HEK293 (cell line): ENCODE data around the gene PBX3.

ENCODE experiments used
- CTCF ChIA-PET: fragments of 350-600 bp; formaldehyde crosslinking; extraction: SDS; loops from one replicate; lab custom pipeline; 2021; ENCODE audit warnings: antibody characterized with exemption; lab: Yijun Ruan, JAX
- POLR2A ChIA-PET: fragments of 300-600 bp; formaldehyde crosslinking; extraction: SDS; loops from one replicate; lab custom pipeline; 2020; ENCODE audit warnings: antibody characterized with exemption, inconsistent platforms; lab: Yijun Ruan, JAX
- H3K27ac ChIP-seq: fragments of 200-500 bp; sonication (Bioruptor generic); 2 replicates; pipeline ENCODE4 v1.5.1; 2014; ENCODE audit warnings: low read depth, low read length, control low read depth, inconsistent platforms; ENCODE audit errors: extremely low read depth
- H3K36me3 ChIP-seq, 2 experiments: fragments of 200-500 bp in 1 of 2; sonication (Bioruptor generic) in 1 of 2; 1 replicate in 1 of 2; 2 replicates in 1 of 2; pipeline ENCODE4 v1.5.1; 2014 to 2017; ENCODE audit warnings: inconsistent platforms in 2 of 2, low read length in 2 of 2; ENCODE audit not compliant: control insufficient read depth in 2 of 2, insufficient read depth in 1 of 2
- H3K4me1 ChIP-seq: fragments of 200-500 bp; sonication (Bioruptor generic); 2 replicates; pipeline ENCODE4 v1.5.1; 2014; ENCODE audit warnings: mild to moderate bottlenecking, low read length, inconsistent platforms; ENCODE audit not compliant: control insufficient read depth, insufficient read depth
- H3K4me3 ChIP-seq: 2 replicates; pipeline ENCODE4 v1.5.1; 2011; ENCODE audit warnings: low read depth, mild to moderate bottlenecking, control low read depth, low read length, moderate library complexity
- H3K9me3 ChIP-seq: fragments of 200-500 bp; sonication (Bioruptor generic); 2 replicates; pipeline ENCODE4 v1.5.1; 2014; ENCODE audit warnings: low read depth, low read length, inconsistent platforms; ENCODE audit not compliant: control insufficient read depth, insufficient read depth
- BCL11A ChIP-seq: fragments of 450-650 bp; formaldehyde crosslinking; IDR thresholded peaks from 2 replicates; pipeline ENCODE4 v1.5.1; 2016; ENCODE audit warnings: low read depth, missing biosample characterization, missing genetic modification characterization
- GLIS1 ChIP-seq: fragments of 450-650 bp; formaldehyde crosslinking; IDR thresholded peaks from 2 replicates; pipeline ENCODE4 v1.5.1; 2016; ENCODE audit warnings: missing biosample characterization, missing genetic modification characterization
- IKZF3 ChIP-seq: fragments of 450-650 bp; IDR thresholded peaks from 2 replicates; pipeline ENCODE4 v1.5.0; 2018; ENCODE audit warnings: missing biosample characterization, mild to moderate bottlenecking, missing genetic modification characterization, moderate library complexity
- KLF1 ChIP-seq: fragments of 450-650 bp; formaldehyde crosslinking; IDR thresholded peaks from 2 replicates; pipeline ENCODE4 v1.5.1; 2016; ENCODE audit warnings: missing biosample characterization, missing genetic modification characterization
- KLF9 ChIP-seq: fragments of 450-650 bp; formaldehyde crosslinking; IDR thresholded peaks from 2 replicates; pipeline ENCODE4 v1.5.1; 2016; ENCODE audit warnings: missing biosample characterization, missing genetic modification characterization, low read depth
- OVOL3 ChIP-seq: fragments of 450-650 bp; formaldehyde crosslinking; IDR thresholded peaks from 2 replicates; pipeline ENCODE4 v1.5.1; 2016; ENCODE audit warnings: missing biosample characterization, missing genetic modification characterization
- PATZ1 ChIP-seq: fragments of 450-650 bp; formaldehyde crosslinking; IDR thresholded peaks from 2 replicates; pipeline ENCODE4 v1.5.1; 2016; ENCODE audit warnings: missing biosample characterization, missing genetic modification characterization
- PRDM1 ChIP-seq: fragments of 450-650 bp; formaldehyde crosslinking; IDR thresholded peaks from 2 replicates; pipeline ENCODE4; 2016; ENCODE audit warnings: missing biosample characterization, missing genetic modification characterization
- PRDM10 ChIP-seq: fragments of 450-650 bp; formaldehyde crosslinking; IDR thresholded peaks from 2 replicates; pipeline ENCODE4 v1.5.1; 2016; ENCODE audit warnings: missing biosample characterization, missing genetic modification characterization
- PRDM6 ChIP-seq: fragments of 450-650 bp; formaldehyde crosslinking; IDR thresholded peaks from 2 replicates; pipeline ENCODE4 v1.5.1; 2017; ENCODE audit warnings: missing biosample characterization, missing genetic modification characterization
- SCRT2 ChIP-seq: fragments of 450-650 bp; formaldehyde crosslinking; IDR thresholded peaks from 2 replicates; pipeline ENCODE4 v1.5.1; 2016; ENCODE audit warnings: missing biosample characterization, missing genetic modification characterization
- TRIM28 ChIP-seq: IDR thresholded peaks from 2 replicates; pipeline ENCODE4 v1.6.1; 2011; ENCODE audit warnings: low read length, control low read depth, borderline replicate concordance
- ZNF2 ChIP-seq: fragments of 450-650 bp; formaldehyde crosslinking; IDR thresholded peaks from 2 replicates; pipeline ENCODE4 v1.5.1; 2016; ENCODE audit warnings: missing biosample characterization, missing genetic modification characterization
- ZNF223 ChIP-seq: fragments of 450-650 bp; formaldehyde crosslinking; IDR thresholded peaks from 2 replicates; pipeline ENCODE4 v1.5.1; 2016; ENCODE audit warnings: missing biosample characterization, missing genetic modification characterization
- ZNF24 ChIP-seq: fragments of 450-650 bp; formaldehyde crosslinking; IDR thresholded peaks from 2 replicates; pipeline ENCODE4 v1.5.1; 2016; ENCODE audit warnings: missing biosample characterization, missing genetic modification characterization
- ZNF426 ChIP-seq: fragments of 450-650 bp; formaldehyde crosslinking; IDR thresholded peaks from 2 replicates; pipeline ENCODE4 v1.5.1; 2017; ENCODE audit warnings: missing biosample characterization, missing genetic modification characterization, mild to moderate bottlenecking, inconsistent platforms, moderate library complexity
- ZNF580 ChIP-seq: fragments of 450-650 bp; formaldehyde crosslinking; IDR thresholded peaks from 2 replicates; pipeline ENCODE4 v1.5.1; 2016; ENCODE audit warnings: missing biosample characterization, missing genetic modification characterization
- ZNF596 ChIP-seq: fragments of 450-650 bp; IDR thresholded peaks from 2 replicates; pipeline ENCODE4 v1.5.0; 2018; ENCODE audit warnings: missing biosample characterization, mild to moderate bottlenecking, missing genetic modification characterization, moderate library complexity
- ZNF76 ChIP-seq: fragments of 450-650 bp; formaldehyde crosslinking; IDR thresholded peaks from 2 replicates; pipeline ENCODE4; 2016; ENCODE audit warnings: low read depth, missing biosample characterization, missing genetic modification characterization, borderline replicate concordance
- ZNF791 ChIP-seq: fragments of 450-650 bp; formaldehyde crosslinking; IDR thresholded peaks from 2 replicates; pipeline ENCODE4 v1.5.1; 2016; ENCODE audit warnings: missing biosample characterization, missing genetic modification characterization
- TF ChIP-seq, protein P1 (sequence below): fragments of 450-650 bp; formaldehyde crosslinking; IDR thresholded peaks from 2 replicates; pipeline ENCODE4 v1.5.0; 2017; ENCODE audit warnings: missing biosample characterization, missing genetic modification characterization, borderline replicate concordance

PBX3 gene

GRCh38 chr9:125842242-125842641 lies 95.1 kb downstream of the PBX3 start (continued):
- TF ChIP-seq PRDM6 (tag by site-specific recombination) = peak; percentile 93

GRCh38 chr9:125843646-125844045 lies 96.5 kb downstream of the PBX3 start:
- no peaks in the 10 kb centered on the region for H3K9me3 ChIP-seq
- CTCF ChIA-PET = no interaction called here
- H3K27ac ChIP-seq = no peak overlapping the region
- H3K4me1 ChIP-seq = peaks cover 15% of the 10 kb centered on the region; the same call in 1 of the 2 replicates
- no peaks in the 10 kb centered on the region for H3K36me3 ChIP-seq
- POLR2A ChIA-PET = interaction anchor here (0.6 to 0.7 kb wide), 2 partner anchors 95 to 168 kb away, joined by 3 read pairs; no protein-coding TSS in a partner anchor
- no peak overlapping the region for H3K4me3 ChIP-seq
- TF ChIP-seq PRDM10 (tag by site-specific recombination) = peak; percentile 47
- no peak for TF ChIP-seq SCRT2 (tag by site-specific recombination)
- peak; percentile 64; the same call in 1 of the 2 replicates for TF ChIP-seq BCL11A
- TF ChIP-seq, protein P1, sequence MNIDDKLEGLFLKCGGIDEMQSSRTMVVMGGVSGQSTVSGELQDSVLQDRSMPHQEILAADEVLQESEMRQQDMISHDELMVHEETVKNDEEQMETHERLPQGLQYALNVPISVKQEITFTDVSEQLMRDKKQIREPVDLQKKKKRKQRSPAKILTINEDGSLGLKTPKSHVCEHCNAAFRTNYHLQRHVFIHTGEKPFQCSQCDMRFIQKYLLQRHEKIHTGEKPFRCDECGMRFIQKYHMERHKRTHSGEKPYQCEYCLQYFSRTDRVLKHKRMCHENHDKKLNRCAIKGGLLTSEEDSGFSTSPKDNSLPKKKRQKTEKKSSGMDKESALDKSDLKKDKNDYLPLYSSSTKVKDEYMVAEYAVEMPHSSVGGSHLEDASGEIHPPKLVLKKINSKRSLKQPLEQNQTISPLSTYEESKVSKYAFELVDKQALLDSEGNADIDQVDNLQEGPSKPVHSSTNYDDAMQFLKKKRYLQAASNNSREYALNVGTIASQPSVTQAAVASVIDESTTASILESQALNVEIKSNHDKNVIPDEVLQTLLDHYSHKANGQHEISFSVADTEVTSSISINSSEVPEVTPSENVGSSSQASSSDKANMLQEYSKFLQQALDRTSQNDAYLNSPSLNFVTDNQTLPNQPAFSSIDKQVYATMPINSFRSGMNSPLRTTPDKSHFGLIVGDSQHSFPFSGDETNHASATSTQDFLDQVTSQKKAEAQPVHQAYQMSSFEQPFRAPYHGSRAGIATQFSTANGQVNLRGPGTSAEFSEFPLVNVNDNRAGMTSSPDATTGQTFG (tag by site-specific recombination) = no peak
- 0 out of 2 replicates have a peak, but pooled peaks have one; percentile 49 for TF ChIP-seq PATZ1 (tag by site-specific recombination)
- TF ChIP-seq KLF9 (tag by site-specific recombination) = no peak
- no peak for TF ChIP-seq ZNF76
- TF ChIP-seq IKZF3 (tag by site-specific recombination) = 0 out of 2 replicates have a peak, but pooled peaks have one; percentile 67
- TF ChIP-seq ZNF223 (tag by site-specific recombination) = no peak
- peak; percentile 29; the same call in 1 of the 2 replicates for TF ChIP-seq TRIM28
- TF ChIP-seq ZNF24 (tag by site-specific recombination) = peak; percentile 22; the same call in 1 of the 2 replicates
- peak; percentile 59; the same call in 1 of the 2 replicates for TF ChIP-seq ZNF580 (tag by site-specific recombination)
- no peak for TF ChIP-seq KLF1 (tag by site-specific recombination)
- TF ChIP-seq ZNF426 = no peak
- peak; percentile 93 for TF ChIP-seq PRDM1
- no peak for TF ChIP-seq OVOL3 (tag by site-specific recombination)
- TF ChIP-seq GLIS1 (tag by site-specific recombination) = no peak
- peak; percentile 59 for TF ChIP-seq ZNF596 (tag by site-specific recombination)
- TF ChIP-seq ZNF791 (tag by site-specific recombination) = no peak
- no peak; the same call in 1 of the 2 replicates for TF ChIP-seq ZNF2 (tag by site-specific recombination)
